Neuronal stem cell (in vitro differentiated cells): ENCODE results near the gene GRID1.
A peak's percentile ranks its signal among the peaks of the same experiment; 100 is the strongest.

ENCODE experiments used
- DNase-seq: peaks from one replicate; pipeline ENCODE4 v3.0.0-alpha.2; 2013; ENCODE audit warnings: low spot score
- H2AFZ ChIP-seq: one replicate; pipeline ENCODE4 v1.6.1; 2013; ENCODE audit warnings: mild to moderate bottlenecking, low read length, inconsistent platforms
- H2AK5ac ChIP-seq: 2 replicates; pipeline ENCODE4 v1.6.1; 2013; ENCODE audit warnings: low read depth, mild to moderate bottlenecking, inconsistent platforms, low read length, moderate library complexity, mixed read lengths
- H2BK120ac ChIP-seq: 2 replicates; pipeline ENCODE4 v1.6.1; 2013; ENCODE audit warnings: low read depth, mild to moderate bottlenecking, inconsistent platforms, low read length, moderate library complexity, mixed read lengths
- H2BK12ac ChIP-seq: one replicate; pipeline ENCODE4 v1.6.1; 2013; ENCODE audit warnings: low read length, inconsistent platforms
- H2BK15ac ChIP-seq: 2 replicates; pipeline ENCODE4 v1.6.1; 2013; ENCODE audit warnings: mild to moderate bottlenecking, low read length, inconsistent platforms, mixed read lengths
- H2BK5ac ChIP-seq: one replicate; pipeline ENCODE4 v1.6.1; 2013; ENCODE audit warnings: inconsistent platforms, mild to moderate bottlenecking, low read length, moderate library complexity
- H3K14ac ChIP-seq: one replicate; pipeline ENCODE4 v1.6.1; 2013; ENCODE audit warnings: low read length, inconsistent platforms
- H3K18ac ChIP-seq: 2 replicates; pipeline ENCODE4 v1.6.1; 2013; ENCODE audit warnings: low read length, inconsistent platforms
- H3K23ac ChIP-seq: 2 replicates; pipeline ENCODE4 v1.6.1; 2013; ENCODE audit warnings: low read depth, mild to moderate bottlenecking, mixed read lengths, low read length, inconsistent platforms; ENCODE audit not compliant: poor library complexity
- H3K27ac ChIP-seq: replicated peaks from 3 replicates; pipeline ENCODE4 v1.5.1; 2013; ENCODE audit warnings: low read length, inconsistent platforms
- H3K27me3 ChIP-seq, 3 experiments: 2 replicates each; pipeline ENCODE4 v1.6.1; 2013; ENCODE audit warnings: low read length in 3 of 3, mild to moderate bottlenecking in 2 of 3, inconsistent platforms in 1 of 3, low read depth in 1 of 3, mixed read lengths in 1 of 3, moderate library complexity in 1 of 3; ENCODE audit not compliant: control insufficient read depth in 3 of 3, insufficient read depth in 3 of 3
- H3K36me3 ChIP-seq, 2 donors: replicated peaks in 1 of 2; 2 replicates each; pipeline ENCODE4 v1.6.1; 2013; ENCODE audit warnings: low read length in 2 of 2; ENCODE audit not compliant: control insufficient read depth in 2 of 2, insufficient read depth in 2 of 2
- H3K4ac ChIP-seq: 2 replicates; pipeline ENCODE4 v1.6.1; 2013; ENCODE audit warnings: inconsistent platforms, mild to moderate bottlenecking, low read length, moderate library complexity
- H3K4me1 ChIP-seq, 2 donors: 1 replicate in 1 of 2; 2 replicates in 1 of 2; pipeline ENCODE4 v1.6.1; 2013; ENCODE audit warnings: low read length in 2 of 2, low read depth in 1 of 2; ENCODE audit not compliant: control insufficient read depth in 2 of 2, insufficient read depth in 1 of 2
- H3K4me2 ChIP-seq: one replicate; pipeline ENCODE4 v1.6.1; 2013; ENCODE audit warnings: mild to moderate bottlenecking, low read length, inconsistent platforms; ENCODE audit not compliant: insufficient read depth, poor library complexity, severe bottlenecking
- H3K4me3 ChIP-seq, 2 donors: 2 replicates each; pipeline ENCODE4 v1.5.1; 2013; ENCODE audit warnings: low read length in 2 of 2, mild to moderate bottlenecking in 2 of 2, inconsistent platforms in 1 of 2, moderate library complexity in 1 of 2
- H3K79me1 ChIP-seq: one replicate; pipeline ENCODE4 v1.6.1; 2013; ENCODE audit warnings: low read depth, mild to moderate bottlenecking, inconsistent platforms, low read length, moderate library complexity
- H3K9ac ChIP-seq: one replicate; pipeline ENCODE4 v1.6.1; 2013; ENCODE audit warnings: mild to moderate bottlenecking, low read depth, low read length, inconsistent platforms; ENCODE audit not compliant: poor library complexity
- H3K9me3 ChIP-seq, 2 donors: replicated peaks in 1 of 2; 2 replicates each; pipeline versions ENCODE3 to v1.6.1; 2013; ENCODE audit warnings: low read length in 2 of 2, mild to moderate bottlenecking in 2 of 2, inconsistent platforms in 1 of 2, low read depth in 1 of 2, mixed read lengths in 1 of 2, moderate library complexity in 1 of 2; ENCODE audit not compliant: control insufficient read depth in 2 of 2, insufficient read depth in 1 of 2
- H4K8ac ChIP-seq: one replicate; pipeline ENCODE4 v1.6.1; 2013; ENCODE audit warnings: low read depth, mild to moderate bottlenecking, inconsistent platforms, low read length, moderate library complexity
- H4K91ac ChIP-seq: one replicate; pipeline ENCODE4 v1.6.1; 2013; ENCODE audit warnings: low read length, low read depth, mild to moderate bottlenecking, inconsistent platforms; ENCODE audit not compliant: poor library complexity
- WGBS, 2 donors: extraction: QIAGEN DNeasy Blood & Tissue Kit; methylation state at CpG; one replicate each; pipeline ENCODE4 v1.1.7; 2013; ENCODE audit warnings: missing lambda C conversion rate in 2 of 2, mixed read lengths in 1 of 2; ENCODE audit not compliant: insufficient read length in 2 of 2, insufficient replicate concordance in 1 of 2; ENCODE audit errors: extremely low coverage in 2 of 2; 5-methylcytosine and 5-hydroxymethylcytosine counted together

The GRID1 gene

GRCh38 chr10:86265895-86266259 is 100.7 kb downstream of the GRID1 start:
- Histone ChIP-seq H3K4me2 (no peak overlapping the region), H4K91ac (no peak overlapping the region), H3K4ac (no peak overlapping the region), H3K4me3 (no peak overlapping the region), H2AK5ac (no peak overlapping the region), H3K14ac (no peak overlapping the region), H4K8ac (no peak overlapping the region), H3K9ac (no peak overlapping the region), H3K18ac (peak overlapping the region; percentile 22), H3K79me1 (peaks cover 2% of the 10 kb centered on the region), H2BK5ac (no peak overlapping the region), H2BK15ac (no peak overlapping the region), H3K9me3 (no peaks in the 10 kb centered on the region), H3K27ac (no peak overlapping the region), H3K36me3 (no peaks in the 10 kb centered on the region), H2BK120ac (peak overlapping the region; percentile 30), H2BK12ac (peak overlapping the region; percentile 46), H3K23ac (no peak overlapping the region), H2AFZ (no peak overlapping the region), H3K4me1 (peaks cover 0 to 17% of the 10 kb centered on the region in 2 donors), H3K27me3 (peaks cover 0 to 3% (median 0%) of the 10 kb centered on the region in 3 experiments)
- no CpG with 5 or more reads among the region's 3 CpGs for WGBS, 2 donors
- DNase-seq, result no peak

GRCh38 chr10:86265236-86265894 is 101.2 kb downstream of the GRID1 start:
- DNase-seq, result no peak
- no CpG with 5 or more reads among the region's 8 CpGs for WGBS, 2 donors
- no peak overlapping the region for H2BK15ac ChIP-seq

DNA sequence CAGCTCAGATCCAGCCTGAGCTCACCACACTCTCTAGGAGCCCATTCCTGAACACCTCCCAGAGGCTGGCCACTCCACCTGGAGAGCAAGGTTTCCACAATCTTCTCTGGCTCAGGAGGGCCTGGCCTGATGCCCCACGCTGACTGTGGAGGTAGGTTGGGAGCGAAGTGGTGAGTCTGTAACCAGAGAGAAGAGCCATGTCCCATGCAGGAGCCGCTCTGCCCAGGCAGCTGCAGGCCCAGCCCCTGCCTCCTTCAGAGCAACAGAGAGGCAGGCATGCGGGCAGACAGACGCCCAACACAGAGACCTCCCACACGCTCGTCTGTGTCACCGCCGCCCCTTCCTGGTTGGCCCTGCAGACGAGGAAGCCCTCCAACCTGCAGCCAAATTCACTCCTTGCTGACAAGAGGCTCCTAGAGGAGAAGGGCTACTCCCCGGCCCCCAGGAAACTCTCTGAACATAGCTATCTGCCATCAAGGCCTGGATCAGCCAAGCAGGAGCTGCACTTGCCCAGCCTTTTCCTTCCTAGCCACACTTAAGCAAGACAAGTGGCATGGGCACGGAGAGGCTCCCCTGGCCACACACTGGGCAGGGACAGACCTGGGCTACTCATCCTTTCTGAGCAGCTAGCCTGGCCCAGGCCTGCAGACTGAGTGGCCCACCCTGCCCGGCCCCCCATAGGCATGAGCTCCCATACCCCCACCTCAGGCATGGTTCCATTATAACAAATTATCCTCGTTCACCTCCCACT is 101.9 kb downstream of the GRID1 start:
- H2AFZ ChIP-seq, result no peak overlapping the region
- no peak overlapping the region for H3K14ac ChIP-seq
- peak overlapping the region; percentile 91 for H3K18ac ChIP-seq
- H3K4ac ChIP-seq, result no peak overlapping the region
- DNase-seq, result no peak
- H3K4me1 ChIP-seq, result peaks cover 0 to 17% of the 10 kb centered on the region in 2 donors
- peak overlapping the region; percentile 62 for H2BK15ac ChIP-seq
- no peak overlapping the region for H3K27ac ChIP-seq
- H3K9ac ChIP-seq, result no peak overlapping the region
- no peak overlapping the region for H3K23ac ChIP-seq
- no CpG with 5 or more reads among the region's 14 CpGs for WGBS, 2 donors
- no peak overlapping the region for H4K8ac ChIP-seq
- peaks cover 0 to 3% (median 0%) of the 10 kb centered on the region in 3 experiments for H3K27me3 ChIP-seq
- peak overlapping the region; percentile 32 for H2BK5ac ChIP-seq
- H3K36me3 ChIP-seq, result no peaks in the 10 kb centered on the region
- no peaks in the 10 kb centered on the region for H3K9me3 ChIP-seq
- no peak overlapping the region for H3K4me3 ChIP-seq
- no peak overlapping the region for H2BK120ac ChIP-seq
- H4K91ac ChIP-seq, result no peak overlapping the region
- H3K4me2 ChIP-seq, result no peak overlapping the region
- H2BK12ac ChIP-seq, result no peak overlapping the region
- H3K79me1 ChIP-seq, result peaks cover 2% of the 10 kb centered on the region
- H2AK5ac ChIP-seq, result peak overlapping the region; percentile 91

More at GRCh38 chr10:86265236-86265894, 101.2 kb downstream of the GRID1 start:
- no peak overlapping the region for H2AK5ac ChIP-seq
- H4K91ac ChIP-seq, result no peak overlapping the region
- no peak overlapping the region for H3K4me2 ChIP-seq
- H3K79me1 ChIP-seq, result peaks cover 2% of the 10 kb centered on the region
- H3K18ac ChIP-seq, result peak overlapping the region; percentile 22
- no peak overlapping the region for H3K4ac ChIP-seq
- H3K14ac ChIP-seq, result no peak overlapping the region
- H3K27me3 ChIP-seq, result peaks cover 0 to 3% (median 0%) of the 10 kb centered on the region in 3 experiments
- H3K4me3 ChIP-seq, result no peak overlapping the region
- no peak overlapping the region for H3K23ac ChIP-seq
- H3K36me3 ChIP-seq, result no peaks in the 10 kb centered on the region
- H3K9me3 ChIP-seq, result no peaks in the 10 kb centered on the region
- no peak overlapping the region for H4K8ac ChIP-seq
- H2BK12ac ChIP-seq, result peak overlapping the region; percentile 46
- no peak overlapping the region for H3K27ac ChIP-seq
- peaks cover 0 to 17% of the 10 kb centered on the region in 2 donors for H3K4me1 ChIP-seq
- H3K9ac ChIP-seq, result no peak overlapping the region
- no peak overlapping the region for H2AFZ ChIP-seq
- H2BK120ac ChIP-seq, result no peak overlapping the region
- no peak overlapping the region for H2BK5ac ChIP-seq

GRCh38 chr10:86263907-86264306 is 102.7 kb downstream of the GRID1 start:
- no peak overlapping the region for H3K27ac ChIP-seq
- no peak overlapping the region for H2BK5ac ChIP-seq
- no peak overlapping the region for H3K23ac ChIP-seq
- no peak overlapping the region for H3K9ac ChIP-seq
- no CpG with 5 or more reads among the region's 5 CpGs for WGBS, 2 donors
- H2AK5ac ChIP-seq, result peak overlapping the region; percentile 91
- no peak overlapping the region for H3K4ac ChIP-seq
- no peak overlapping the region for H4K91ac ChIP-seq
- peaks cover 0 to 3% (median 0%) of the 10 kb centered on the region in 3 experiments for H3K27me3 ChIP-seq
- H3K9me3 ChIP-seq, result no peaks in the 10 kb centered on the region
- H3K14ac ChIP-seq, result no peak overlapping the region
- peaks cover 0 to 17% of the 10 kb centered on the region in 2 donors for H3K4me1 ChIP-seq
- H3K36me3 ChIP-seq, result no peaks in the 10 kb centered on the region
- H4K8ac ChIP-seq, result no peak overlapping the region
- H3K4me2 ChIP-seq, result no peak overlapping the region
- no peak overlapping the region for H2BK15ac ChIP-seq
- no peak for DNase-seq
- H2BK12ac ChIP-seq, result no peak overlapping the region
- H3K4me3 ChIP-seq, result no peak overlapping the region
- H2BK120ac ChIP-seq, result no peak overlapping the region
- H3K18ac ChIP-seq, result no peak overlapping the region
- H3K79me1 ChIP-seq, result peaks cover 2% of the 10 kb centered on the region
- H2AFZ ChIP-seq, result no peak overlapping the region
